ENCODE measurements around the gene CBLC. TPM values are rescaled to one million over a fixed set of nuclear protein-coding genes. Genes with fewer than 3 reads are reported as not detected.
A peak's percentile ranks its signal among the peaks of the same experiment; 100 is the strongest.
"Not testable (repeated sequence)": the region's sequence is repeated elsewhere in the genome, so short reads cannot be mapped to it uniquely, and the experiment has no call there.

CBLC gene
- total RNA-seq, 1 donor, result under 0.01 TPM

DNA sequence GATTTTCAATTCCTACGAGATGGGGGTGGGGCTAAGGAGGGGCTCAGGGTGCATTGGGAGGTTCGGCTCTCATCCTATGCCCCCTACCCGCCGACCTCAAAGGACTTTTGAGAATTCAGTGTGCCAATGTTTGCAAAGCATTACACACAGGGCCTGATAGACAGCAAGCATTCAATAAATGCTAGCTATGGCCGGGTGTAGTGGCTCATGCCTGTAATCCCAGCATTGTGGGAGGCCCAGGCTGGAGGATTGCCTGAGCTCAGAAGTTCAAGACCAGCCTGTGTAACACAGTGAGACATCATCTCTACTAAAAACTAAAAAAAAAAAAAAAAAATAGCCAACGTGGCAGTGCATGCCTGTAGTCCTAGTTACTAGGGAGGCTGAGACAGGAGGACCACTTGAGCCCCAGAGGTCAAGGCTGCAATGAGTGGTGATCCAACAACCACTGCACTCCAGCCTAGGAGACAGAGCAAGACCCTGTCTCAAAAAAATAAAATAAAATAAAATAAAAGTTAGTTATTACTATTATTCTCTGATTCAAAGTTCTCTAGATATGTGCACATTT is 1.9 kb upstream of the CBLC start:
- TF ChIP-seq, protein P1, sequence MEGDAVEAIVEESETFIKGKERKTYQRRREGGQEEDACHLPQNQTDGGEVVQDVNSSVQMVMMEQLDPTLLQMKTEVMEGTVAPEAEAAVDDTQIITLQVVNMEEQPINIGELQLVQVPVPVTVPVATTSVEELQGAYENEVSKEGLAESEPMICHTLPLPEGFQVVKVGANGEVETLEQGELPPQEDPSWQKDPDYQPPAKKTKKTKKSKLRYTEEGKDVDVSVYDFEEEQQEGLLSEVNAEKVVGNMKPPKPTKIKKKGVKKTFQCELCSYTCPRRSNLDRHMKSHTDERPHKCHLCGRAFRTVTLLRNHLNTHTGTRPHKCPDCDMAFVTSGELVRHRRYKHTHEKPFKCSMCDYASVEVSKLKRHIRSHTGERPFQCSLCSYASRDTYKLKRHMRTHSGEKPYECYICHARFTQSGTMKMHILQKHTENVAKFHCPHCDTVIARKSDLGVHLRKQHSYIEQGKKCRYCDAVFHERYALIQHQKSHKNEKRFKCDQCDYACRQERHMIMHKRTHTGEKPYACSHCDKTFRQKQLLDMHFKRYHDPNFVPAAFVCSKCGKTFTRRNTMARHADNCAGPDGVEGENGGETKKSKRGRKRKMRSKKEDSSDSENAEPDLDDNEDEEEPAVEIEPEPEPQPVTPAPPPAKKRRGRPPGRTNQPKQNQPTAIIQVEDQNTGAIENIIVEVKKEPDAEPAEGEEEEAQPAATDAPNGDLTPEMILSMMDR (IDR thresholded peaks at IDR 0.05; ENCODE audit: insufficient read depth, low read depth, low read length), result no peak
- no peak for DNase-seq (ENCODE audit: low read depth)
- no peak overlapping the region for H3K4me3 ChIP-seq (ENCODE audit: low read depth, low read length)

- no peak overlapping the region for H3K4me3 ChIP-seq (ENCODE audit: low read depth, low read length)
These were observed 1.1 kb upstream of the CBLC start for GRCh38 chr19:44776402-44777096.

DNA sequence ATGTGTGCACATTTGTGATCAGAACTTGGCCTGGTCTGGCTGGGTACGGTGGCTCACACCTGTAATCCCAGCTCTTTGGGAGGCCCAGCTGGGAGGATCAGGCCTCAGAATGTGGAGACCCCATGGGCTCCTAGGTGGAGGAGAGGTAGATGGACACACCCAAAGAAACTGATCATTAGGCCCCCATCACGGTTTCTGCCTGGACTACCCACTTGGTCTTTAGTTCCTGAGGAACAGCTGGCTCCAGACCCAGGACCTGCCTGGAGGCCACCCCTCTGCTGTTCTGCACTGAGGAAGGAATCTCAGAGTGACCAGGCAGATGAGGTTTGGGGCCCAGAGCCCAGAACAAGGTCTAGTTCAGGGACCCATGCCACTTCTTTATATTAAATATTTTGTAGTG is 1.5 kb downstream of the CBLC start:
- TF ChIP-seq, protein P1 (IDR thresholded peaks at IDR 0.05; ENCODE audit: insufficient read depth, low read depth, low read length), result no peak
- no peak for DNase-seq (ENCODE audit: low read depth)
- H3K4me3 ChIP-seq (ENCODE audit: low read depth, low read length), result no peak overlapping the region

More at GRCh38 chr19:44776402-44777096, 1.1 kb upstream of the CBLC start:
- TF ChIP-seq, protein P1 (IDR thresholded peaks at IDR 0.05; ENCODE audit: insufficient read depth, low read depth, low read length), result no peak
- no peak for DNase-seq (ENCODE audit: low read depth)

- not testable (repeated sequence) for DNase-seq (ENCODE audit: low read depth); H3K4me3 ChIP-seq (ENCODE audit: low read depth, low read length)
These were observed 4.0 kb downstream of the CBLC start for GRCh38 chr19:44781694-44782093.

DNA sequence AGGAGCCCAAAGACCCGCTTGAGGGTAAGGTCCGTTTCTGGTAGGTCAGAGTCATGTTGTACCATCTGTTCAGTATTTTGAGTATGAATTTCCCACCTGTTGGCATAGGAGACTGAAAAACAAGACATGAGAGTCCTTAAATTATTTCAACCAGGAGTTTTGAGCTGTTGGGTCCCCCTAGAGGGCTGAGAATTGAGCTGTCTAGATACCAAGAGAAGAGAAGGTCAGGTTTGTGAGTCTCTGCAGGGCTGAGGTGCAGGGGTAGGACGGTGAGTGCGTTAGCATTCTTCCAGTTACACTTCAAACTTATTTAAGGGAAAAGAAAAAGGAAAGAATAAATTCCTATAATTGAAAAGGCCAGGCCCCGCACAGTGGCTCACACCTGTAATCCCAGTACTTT is 5.0 kb downstream of the CBLC start:
- TF ChIP-seq, protein P1 (IDR thresholded peaks at IDR 0.05; ENCODE audit: insufficient read depth, low read depth, low read length), result peak; percentile 9
- no peak for DNase-seq (ENCODE audit: low read depth)
- no peak overlapping the region for H3K4me3 ChIP-seq (ENCODE audit: low read depth, low read length)

DNA sequence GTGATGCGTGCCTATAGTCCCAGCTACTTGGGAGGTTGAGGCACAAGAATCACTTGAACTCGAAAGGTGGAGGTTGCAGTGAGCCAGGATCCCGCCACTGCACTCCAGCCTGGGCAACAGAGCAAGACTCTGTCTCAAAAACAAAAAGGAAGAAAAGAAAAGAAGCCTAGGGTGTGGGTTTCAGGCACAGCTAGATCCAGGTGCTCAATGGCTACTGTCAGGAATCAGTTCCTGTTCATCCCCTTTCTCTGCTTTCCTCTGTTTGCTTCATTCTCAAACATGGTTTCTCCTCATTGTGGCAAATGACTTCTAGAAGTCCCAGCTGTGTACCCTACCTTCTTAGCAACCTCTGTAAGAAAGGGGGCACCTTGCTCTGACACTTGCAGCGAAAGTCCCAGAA is 5.9 kb downstream of the CBLC start:
- H3K4me3 ChIP-seq (ENCODE audit: low read depth, low read length), result no peak overlapping the region
- DNase-seq (ENCODE audit: low read depth), result no peak
- TF ChIP-seq, protein P1 (IDR thresholded peaks at IDR 0.05; ENCODE audit: insufficient read depth, low read depth, low read length), result no peak

DNA sequence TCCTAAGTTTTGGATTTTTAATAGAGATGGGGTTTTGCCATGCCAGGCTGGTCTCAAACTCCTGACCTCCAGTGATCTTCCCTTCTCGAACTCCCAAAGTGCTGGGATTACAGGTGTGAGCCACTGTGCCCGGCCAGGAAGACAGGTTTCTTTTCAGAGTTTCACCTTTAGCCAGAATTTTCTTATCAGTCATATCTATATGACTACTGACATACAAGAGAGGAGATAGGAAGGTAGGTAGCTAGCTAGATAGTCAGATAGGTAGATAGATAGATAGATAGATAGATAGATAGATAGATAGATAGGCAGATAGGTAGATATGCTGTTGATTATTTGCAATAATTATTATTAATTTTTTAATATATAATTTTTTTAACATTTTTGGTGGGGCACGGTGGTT is 7.6 kb downstream of the CBLC start:
- TF ChIP-seq, protein P1 (IDR thresholded peaks at IDR 0.05; ENCODE audit: insufficient read depth, low read depth, low read length), result no peak

More for the DNA sequence above, 7.6 kb downstream of the CBLC start:
- DNase-seq (ENCODE audit: low read depth), result no peak
- no peak overlapping the region for H3K4me3 ChIP-seq (ENCODE audit: low read depth, low read length)
